Body of pancreas (tissue), 4 donors: Measurements from ENCODE around the gene GRIFIN. TPM values are rescaled to one million over a fixed set of nuclear protein-coding genes. Genes with fewer than 3 reads are reported as not detected.

Experiments
- ATAC-seq: fragments of 150-250 bp; one replicate; pipeline ENCODE4 v1.9.1; 2016
- DNase-seq, 4 donors: peaks; one replicate each; pipeline ENCODE4 v3.0.0-alpha.2; 2019
- H3K27ac ChIP-seq, 4 donors: fragments of 200-600 bp; sonication (generic); 1 replicate in 3 of 4; 2 replicates in 1 of 4; pipeline versions ENCODE4 v1.5.1 to v1.6.1; 2016 to 2019; ENCODE audit warnings: mild to moderate bottlenecking in 1 of 4, mixed read lengths in 1 of 4, moderate library complexity in 1 of 4
- H3K27me3 ChIP-seq, 2 donors: fragments of 200-600 bp; sonication (generic); one replicate each; pipeline ENCODE4 v1.6.0; 2016; ENCODE audit warnings: mild to moderate bottlenecking in 1 of 2
- H3K36me3 ChIP-seq, 2 donors: fragments of 200-600 bp; sonication (generic); replicated peaks in 1 of 2; 2 replicates each; pipeline ENCODE4 v1.5.1; 2016; ENCODE audit warnings: low read depth in 2 of 2; ENCODE audit not compliant: insufficient read depth in 1 of 2
- H3K4me1 ChIP-seq: fragments of 200-600 bp; sonication (generic); one replicate; pipeline ENCODE4 v1.6.0; 2016
- H3K4me3 ChIP-seq, 2 donors: fragments of 200-600 bp; sonication (generic); 1 replicate in 1 of 2; 2 replicates in 1 of 2; pipeline ENCODE4 v1.5.1; 2016 to 2019
- H3K9me3 ChIP-seq, 3 donors: fragments of 200-600 bp; sonication (generic); 1 replicate in 2 of 3; 2 replicates in 1 of 3; pipeline ENCODE4 v1.5.1; 2016
- POLR2A ChIP-seq, 3 donors: fragments of 450-650 bp; IDR thresholded peaks; one replicate each; pipeline ENCODE4 v1.6.1; 2016; ENCODE audit warnings: antibody characterized with exemption in 3 of 3, mild to moderate bottlenecking in 2 of 3
- WGBS, 2 donors: methylation state at CpG; one replicate each; pipeline ENCODE4 v1.1.5; 2017; 5-methylcytosine and 5-hydroxymethylcytosine counted together
- intact Hi-C: fragments of 100-400 bp; cut with DNase I; formaldehyde crosslinking; loops from one replicate; pipeline ENCODE4 v1.15.1; 2023
- total RNA-seq, 2 donors: library from RNA; depleted of rRNA; stranded (reverse); fragments of >200 nt; gene quantifications; one replicate each; pipeline ENCODE4 v1.1.0, GENCODE V29; 2016
- TF ChIP-seq, protein P1 (sequence below), 7 experiments: fragments of 450-650 bp in 4 of 7; fragments of 200-600 bp in 3 of 7; sonication (generic) in 3 of 7; IDR thresholded peaks; one replicate each; pipeline ENCODE4 v1.5.1; 2016 to 2019; ENCODE audit warnings: antibody characterized with exemption in 7 of 7

GRIFIN gene
- total RNA-seq, 2 donors from 2014 or later, result not detected

DNA sequence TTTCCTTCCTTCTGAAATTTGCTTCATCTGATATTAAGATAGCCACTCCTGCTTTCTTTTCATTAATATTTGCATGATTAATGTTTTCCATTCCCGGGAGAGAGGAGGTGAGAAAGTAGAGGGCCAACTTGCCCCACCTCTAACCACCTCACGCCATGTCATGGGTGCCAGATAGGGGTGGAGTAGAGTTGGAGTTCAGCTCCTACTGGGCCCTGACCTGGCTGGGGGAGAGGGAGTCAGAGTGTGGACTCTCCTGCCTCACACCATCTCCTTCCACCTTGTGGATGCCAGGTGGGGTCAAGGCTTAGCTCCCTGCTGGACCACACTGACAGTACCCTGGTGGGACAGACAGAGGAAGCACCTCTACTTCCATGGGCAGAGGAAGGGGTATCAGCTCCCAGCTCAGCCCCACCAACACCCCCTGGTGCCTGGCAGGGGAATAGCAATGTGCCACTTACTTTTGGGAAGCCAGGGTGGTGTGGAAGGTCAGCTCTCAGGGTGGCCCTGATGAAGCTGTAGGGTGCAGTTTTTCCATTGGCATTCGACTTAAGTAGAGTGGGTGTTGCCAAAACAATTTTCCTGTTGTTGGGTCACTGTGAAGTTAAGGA is 44.8 kb downstream of the GRIFIN start:
- 74 to 76% methylated on average over 3 of the region's 3 CpGs for WGBS, 2 donors
- peak; percentile 47 for ATAC-seq

DNA sequence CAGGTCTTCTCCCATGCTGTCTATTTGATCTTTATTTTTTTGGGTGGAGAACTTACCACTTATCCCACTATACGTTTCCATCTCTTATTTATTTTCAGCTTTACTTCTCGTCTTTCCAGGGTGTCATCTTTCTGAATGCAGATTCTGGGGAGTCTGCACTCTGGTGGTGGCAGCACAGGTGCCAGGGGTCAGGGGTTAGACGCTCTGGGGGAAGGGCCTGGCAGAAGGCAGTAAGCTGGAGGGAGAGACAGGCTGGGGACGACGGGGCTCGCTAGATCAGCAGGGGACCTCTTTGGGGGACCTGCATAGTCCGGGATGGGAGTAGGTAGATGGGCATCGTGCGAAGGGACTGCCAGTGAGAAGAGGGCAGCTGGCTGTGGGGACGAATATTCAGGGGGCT is 50.4 kb downstream of the GRIFIN start:
- ATAC-seq, result no peak
- TF ChIP-seq, protein P1, sequence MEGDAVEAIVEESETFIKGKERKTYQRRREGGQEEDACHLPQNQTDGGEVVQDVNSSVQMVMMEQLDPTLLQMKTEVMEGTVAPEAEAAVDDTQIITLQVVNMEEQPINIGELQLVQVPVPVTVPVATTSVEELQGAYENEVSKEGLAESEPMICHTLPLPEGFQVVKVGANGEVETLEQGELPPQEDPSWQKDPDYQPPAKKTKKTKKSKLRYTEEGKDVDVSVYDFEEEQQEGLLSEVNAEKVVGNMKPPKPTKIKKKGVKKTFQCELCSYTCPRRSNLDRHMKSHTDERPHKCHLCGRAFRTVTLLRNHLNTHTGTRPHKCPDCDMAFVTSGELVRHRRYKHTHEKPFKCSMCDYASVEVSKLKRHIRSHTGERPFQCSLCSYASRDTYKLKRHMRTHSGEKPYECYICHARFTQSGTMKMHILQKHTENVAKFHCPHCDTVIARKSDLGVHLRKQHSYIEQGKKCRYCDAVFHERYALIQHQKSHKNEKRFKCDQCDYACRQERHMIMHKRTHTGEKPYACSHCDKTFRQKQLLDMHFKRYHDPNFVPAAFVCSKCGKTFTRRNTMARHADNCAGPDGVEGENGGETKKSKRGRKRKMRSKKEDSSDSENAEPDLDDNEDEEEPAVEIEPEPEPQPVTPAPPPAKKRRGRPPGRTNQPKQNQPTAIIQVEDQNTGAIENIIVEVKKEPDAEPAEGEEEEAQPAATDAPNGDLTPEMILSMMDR (IDR thresholded peaks at IDR 0.05), result no peak
- WGBS, 2 donors, result 88 to 90% methylated on average over 10 of the region's 10 CpGs

More for the DNA sequence above, 44.8 kb downstream of the GRIFIN start:
- Histone ChIP-seq H3K4me1 (peaks cover 17% of the 10 kb centered on the region), H3K27ac (no peak overlapping the region), H3K27me3 (no peaks in the 10 kb centered on the region), H3K4me3 (no peak overlapping the region), H3K9me3 (no peaks in the 10 kb centered on the region), H3K36me3 (peaks cover 0 to 6% of the 10 kb centered on the region in 2 donors)
- DNase-seq, result peak in 1 of 4 donors; percentile 37
- intact Hi-C loops, result no loop called here
- TF ChIP-seq, protein P1 (IDR thresholded peaks at IDR 0.05), result peak in 5 of 7 experiments; percentile 13 to 48 (median 44)
- no peak for TF ChIP-seq POLR2A (IDR thresholded peaks at IDR 0.05)

More for the DNA sequence above, 50.4 kb downstream of the GRIFIN start:
- intact Hi-C loops, result no loop called here
- no peaks in the 10 kb centered on the region for H3K4me1 ChIP-seq
- no peaks in the 10 kb centered on the region for H3K9me3 ChIP-seq
- H3K27me3 ChIP-seq, result no peaks in the 10 kb centered on the region
- H3K36me3 ChIP-seq, result no peaks in the 10 kb centered on the region
- no peak overlapping the region for H3K27ac ChIP-seq
- DNase-seq, result no peak
- H3K4me3 ChIP-seq, result no peak overlapping the region

Other genes with a start within 250 kb of the GRIFIN start
- 10 to 100 TPM; 14.0 to 66.9 TPM for gene MAD1L1, start 243.5 kb downstream of the GRIFIN start, total RNA-seq
- gene MRM2, start 234.2 kb downstream of the GRIFIN start, total RNA-seq, result 1 to 10 TPM; 7.6 to 8.8 TPM
- gene NUDT1, start 234.2 kb downstream of the GRIFIN start, total RNA-seq, result 10 to 100 TPM in 1 of 2 donors, not detected in 1; 26.2 TPM
- gene SNX8, start 162.0 kb downstream of the GRIFIN start, total RNA-seq, result 1 to 10 TPM; 5.3 to 6.2 TPM
- 100 to 1,000 TPM in 1 of 2 donors, 10 to 100 TPM in 1; 87.2 to 232 TPM for gene EIF3B, start 121.6 kb downstream of the GRIFIN start, total RNA-seq
- gene CHST12, start 72.8 kb downstream of the GRIFIN start, total RNA-seq, result 10 to 100 TPM in 1 of 2 donors, 1 to 10 TPM in 1; 4.7 to 11.2 TPM
- 100 to 1,000 TPM in 1 of 2 donors, 10 to 100 TPM in 1; 47.8 to 142 TPM for gene LFNG, start 43.4 kb upstream of the GRIFIN start, total RNA-seq
- 10 to 100 TPM; 36.6 to 46.8 TPM for gene BRAT1, start 79.1 kb upstream of the GRIFIN start, total RNA-seq
- 10 to 100 TPM in 1 of 2 donors, 1 to 10 TPM in 1; 7.8 to 73.2 TPM for gene IQCE, start 82.6 kb upstream of the GRIFIN start, total RNA-seq
- gene TTYH3, start 155.6 kb upstream of the GRIFIN start, total RNA-seq, result 10 to 100 TPM; 11.2 to 32.0 TPM
- gene AMZ1, start 211.8 kb upstream of the GRIFIN start, total RNA-seq, result not detected